Measurements from ENCODE around the gene NTNG2.

NTNG2 gene

DNA sequence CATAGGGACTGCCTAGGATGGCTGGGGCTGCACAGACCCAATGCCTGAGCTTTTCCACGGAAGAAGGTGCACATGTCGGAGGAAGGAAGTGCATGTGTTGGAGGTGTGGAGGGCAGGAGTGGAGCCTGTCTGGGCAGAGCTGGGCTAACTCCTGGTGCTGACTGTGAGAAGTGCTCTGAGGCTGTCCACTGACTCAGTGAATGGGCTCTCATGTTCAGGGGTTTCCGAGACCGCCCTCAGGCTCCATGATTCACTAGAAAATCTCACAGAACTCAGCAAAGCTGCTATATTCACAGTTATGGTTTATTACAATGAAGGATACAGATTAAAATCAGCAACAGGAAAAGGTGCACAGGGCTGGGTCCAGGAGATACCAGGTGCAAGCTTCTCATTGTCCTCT, 37.2 kb downstream of the NTNG2 start:
- in situ Hi-C loops (cut with HindIII; ENCODE audit: low sequenced_read_pairs): no loop called here

DNA sequence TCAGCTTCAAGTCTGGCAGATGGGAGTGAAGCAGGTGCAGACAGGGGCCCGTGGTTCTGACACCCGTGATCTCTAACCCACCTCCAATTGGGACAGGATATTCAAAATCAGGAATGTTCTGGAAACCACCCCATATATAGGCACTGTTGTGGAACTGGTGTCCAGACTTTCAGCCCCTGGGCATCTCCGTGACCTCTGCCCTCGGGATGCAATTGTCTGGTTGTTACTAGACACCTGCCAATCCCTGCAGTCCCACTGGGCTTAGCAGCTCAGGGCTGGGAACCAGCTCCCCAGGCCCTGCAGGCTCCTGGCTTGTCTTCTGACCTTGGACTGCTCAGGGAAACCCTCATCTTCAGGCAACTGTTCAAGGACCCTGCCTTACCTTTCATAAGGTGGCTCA, 38.8 kb downstream of the NTNG2 start:
- in situ Hi-C loops (cut with HindIII; ENCODE audit: low sequenced_read_pairs): no loop called here

GRCh38 chr9:132201139-132201538, 39.3 kb downstream of the NTNG2 start:
- in situ Hi-C loops (cut with HindIII; ENCODE audit: low sequenced_read_pairs): no loop called here

DNA sequence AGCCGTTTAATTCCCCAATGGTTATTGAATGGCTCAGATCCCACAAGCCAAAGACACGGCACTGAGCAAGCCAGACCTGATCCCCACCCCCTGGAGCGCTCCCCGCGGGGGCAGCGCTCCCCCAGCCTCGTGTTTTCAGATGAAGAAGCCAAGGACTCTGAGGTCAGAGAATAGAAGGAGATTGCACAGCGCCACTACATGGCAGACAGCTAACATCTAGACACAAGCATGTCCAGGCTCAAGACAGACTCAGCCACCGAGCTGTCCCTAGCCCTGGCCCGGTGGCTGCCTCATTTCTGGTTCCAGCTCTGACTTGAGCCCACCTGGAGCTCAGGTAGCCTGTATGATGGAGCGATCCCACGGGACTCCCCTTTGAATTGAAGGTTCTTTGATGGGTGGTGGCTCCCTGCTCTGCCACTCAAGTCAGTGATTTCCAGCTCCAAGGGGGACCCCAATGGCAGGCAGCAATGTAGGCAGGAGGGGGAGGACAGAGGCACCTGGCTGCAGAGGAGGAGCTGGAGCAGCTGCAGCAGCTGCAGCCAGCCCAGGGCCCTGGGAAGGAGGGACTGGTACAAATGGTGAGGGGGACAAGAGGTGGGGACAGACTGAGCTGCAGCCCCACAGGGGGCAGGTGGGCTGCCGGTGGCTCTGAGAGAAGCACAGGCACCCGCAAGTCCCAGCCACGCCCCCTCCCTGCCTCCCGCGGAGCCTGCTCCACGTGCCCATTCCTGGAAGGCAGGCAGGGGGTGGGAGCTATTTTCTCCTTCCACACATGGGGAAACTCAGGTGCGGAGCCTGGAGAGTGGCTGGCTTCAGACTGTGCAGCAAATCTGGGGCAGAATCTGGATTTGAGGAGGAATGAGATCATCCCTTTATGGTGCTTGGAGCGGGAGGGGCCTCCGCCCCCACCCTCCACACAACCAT, 40.2 kb downstream of the NTNG2 start:
- in situ Hi-C loops (cut with HindIII; ENCODE audit: low sequenced_read_pairs): no loop called here

- in situ Hi-C loops (cut with HindIII; ENCODE audit: low sequenced_read_pairs): no loop called here
These were observed 43.0 kb downstream of the NTNG2 start for GRCh38 chr9:132204883-132205282.

- in situ Hi-C loops (cut with HindIII; ENCODE audit: low sequenced_read_pairs): no loop called here
These were observed 45.4 kb downstream of the NTNG2 start for GRCh38 chr9:132207215-132207614.

DNA sequence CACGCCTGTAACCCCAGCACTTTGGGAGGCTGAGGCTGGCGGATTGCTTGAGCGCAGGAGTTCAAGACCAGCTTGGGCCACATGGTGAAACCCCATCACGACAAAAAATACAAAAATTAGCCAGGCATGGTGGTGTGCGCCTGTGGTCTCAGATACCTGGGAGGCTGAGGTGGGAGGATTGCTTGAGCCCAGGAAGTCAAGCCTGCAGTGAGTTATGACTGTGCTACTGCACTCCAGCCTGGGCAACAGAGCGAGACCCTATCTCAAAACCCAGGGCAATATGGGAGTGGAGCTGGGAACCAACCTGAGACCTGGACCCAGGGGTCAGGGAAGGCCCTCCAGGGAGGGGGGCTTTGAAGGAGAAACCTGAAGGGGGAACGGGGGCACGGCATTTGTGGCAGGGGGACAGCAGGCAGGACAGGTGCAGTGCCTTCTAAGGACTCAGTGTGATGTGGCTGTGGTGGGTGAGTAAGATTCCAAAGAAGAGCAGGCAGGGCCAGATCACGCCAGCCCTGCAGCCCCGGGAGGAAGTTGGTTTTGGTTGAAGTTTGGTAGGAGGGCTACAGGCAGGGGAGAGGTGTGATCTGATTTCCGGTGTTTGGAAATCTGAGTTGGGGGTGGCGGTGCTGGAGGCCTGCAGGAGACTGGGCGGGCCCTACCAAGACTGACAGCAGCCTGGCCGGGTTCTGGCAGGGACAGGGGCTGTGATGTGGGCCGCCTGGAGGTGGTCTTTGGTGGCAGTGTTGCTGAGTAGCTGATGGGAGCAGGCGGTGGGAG, 46.2 kb downstream of the NTNG2 start:
- in situ Hi-C loops (cut with HindIII; ENCODE audit: low sequenced_read_pairs): no loop called here

DNA sequence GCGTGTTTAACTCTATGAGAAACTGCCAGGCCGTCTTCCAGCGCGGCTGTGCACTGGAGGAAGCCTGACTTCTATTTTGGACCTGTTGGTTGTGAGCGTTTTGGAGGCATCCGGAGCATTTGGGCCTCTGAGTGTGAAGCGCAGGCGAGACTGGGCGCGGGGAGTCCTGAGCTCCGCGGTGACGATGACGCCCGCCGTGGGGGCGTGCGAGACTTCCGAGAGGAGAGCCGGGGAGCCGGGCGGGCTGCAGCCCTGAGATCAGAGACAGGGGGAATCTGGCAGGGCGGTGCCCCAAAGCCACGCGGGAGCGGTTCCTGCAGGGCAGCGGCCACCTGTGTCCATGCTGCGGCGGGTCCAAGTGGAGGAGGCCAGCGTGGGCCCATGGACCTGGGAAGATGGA, 47.4 kb downstream of the NTNG2 start:
- in situ Hi-C loops (cut with HindIII; ENCODE audit: low sequenced_read_pairs): no loop called here

DNA sequence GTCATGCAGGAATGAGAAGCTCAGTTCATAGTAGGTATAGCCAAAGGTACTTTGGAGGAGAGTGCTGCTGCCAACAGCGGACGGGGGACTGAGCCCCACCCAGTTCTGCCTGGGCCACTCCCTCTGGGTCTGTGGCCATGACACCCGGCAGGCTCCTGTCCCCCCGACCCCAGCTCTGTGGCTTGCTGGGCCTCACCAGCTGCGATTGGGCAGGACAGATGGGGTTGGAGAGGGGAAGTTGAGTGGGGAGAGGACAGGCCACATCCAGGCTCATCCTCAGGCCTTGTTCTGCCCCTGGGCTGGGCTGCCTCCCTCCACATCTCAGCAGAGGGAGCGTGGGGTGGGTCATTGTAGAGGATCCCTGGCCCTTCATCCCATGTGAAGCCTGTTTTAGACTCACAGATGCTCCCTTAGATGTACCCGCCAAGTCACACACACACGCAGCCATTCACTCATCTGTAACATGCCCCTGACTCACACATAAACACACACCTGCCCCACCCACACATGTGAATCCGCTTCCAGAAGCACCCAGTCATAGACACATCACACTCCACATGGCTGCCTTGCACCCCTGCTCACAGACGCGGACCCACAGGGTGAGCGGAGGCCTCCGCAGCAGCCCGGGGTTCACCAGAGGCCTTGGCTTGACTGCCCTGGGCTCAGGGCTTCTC, 48.8 kb downstream of the NTNG2 start:
- in situ Hi-C loops (cut with HindIII; ENCODE audit: low sequenced_read_pairs): no loop called here

GRCh38 chr9:132211570-132211969, 49.7 kb downstream of the NTNG2 start:
- in situ Hi-C loops (cut with HindIII; ENCODE audit: low sequenced_read_pairs): no loop called here

GRCh38 chr9:132214027-132214622, 52.3 kb downstream of the NTNG2 start:
- in situ Hi-C loops (cut with HindIII; ENCODE audit: low sequenced_read_pairs): no loop called here

DNA sequence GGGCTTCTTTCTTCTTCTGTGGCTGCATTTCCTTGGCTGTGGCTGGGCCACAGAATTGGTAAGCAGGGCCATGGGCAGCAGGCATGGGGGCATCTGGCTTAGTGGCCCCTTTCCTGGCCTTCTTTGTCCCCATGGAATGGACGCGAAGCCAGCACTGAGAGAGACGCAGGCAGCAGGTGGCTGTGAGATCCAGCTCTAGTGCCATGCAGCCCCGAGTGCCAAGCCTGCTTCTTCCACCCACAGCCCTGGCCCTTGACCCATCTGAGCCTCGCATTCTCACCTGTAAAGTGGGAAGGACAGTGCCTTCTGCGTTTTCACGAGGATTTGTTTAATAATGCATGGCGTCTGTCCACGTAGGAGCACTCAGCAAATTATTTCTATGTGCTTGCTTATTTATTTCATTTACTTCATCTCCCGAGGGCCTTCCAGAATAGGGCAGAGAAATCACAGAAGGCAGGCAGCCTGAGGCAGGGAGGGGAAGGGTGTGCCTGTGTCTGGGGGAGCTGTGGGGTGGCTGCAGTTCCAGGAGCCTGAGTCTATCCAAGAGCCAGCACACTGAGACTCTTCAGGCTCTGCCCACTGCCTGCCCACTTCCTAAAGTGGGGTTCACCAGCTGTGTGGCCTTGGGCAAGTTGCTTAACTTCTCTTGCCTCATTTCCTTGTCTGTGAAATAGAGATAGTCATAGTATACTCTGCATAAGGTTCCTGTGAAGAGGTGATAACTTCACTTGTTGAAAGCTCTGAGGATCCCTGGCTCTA, 55.2 kb downstream of the NTNG2 start:
- in situ Hi-C loops (cut with HindIII; ENCODE audit: low sequenced_read_pairs): no loop called here

DNA sequence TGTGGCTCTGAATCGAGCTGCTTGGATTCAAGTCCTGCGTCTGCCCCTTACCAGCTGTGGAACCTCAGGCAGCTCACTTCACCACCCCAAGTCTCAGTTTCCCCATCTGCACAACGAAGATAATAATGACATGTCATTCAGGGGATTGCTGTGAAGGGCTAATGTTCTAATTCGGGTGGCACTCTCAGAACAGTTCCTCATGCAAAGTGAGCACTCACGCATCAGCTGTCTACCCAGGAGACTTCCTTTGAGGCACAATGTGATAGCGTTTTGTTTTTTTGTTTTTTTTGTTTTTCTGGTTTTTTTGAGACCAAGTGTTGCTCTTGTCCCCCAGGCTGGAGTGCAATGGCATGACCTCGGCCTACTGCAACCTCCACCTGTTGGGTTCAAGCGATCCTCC, 56.4 kb downstream of the NTNG2 start:
- in situ Hi-C loops (cut with HindIII; ENCODE audit: low sequenced_read_pairs): no loop called here

DNA sequence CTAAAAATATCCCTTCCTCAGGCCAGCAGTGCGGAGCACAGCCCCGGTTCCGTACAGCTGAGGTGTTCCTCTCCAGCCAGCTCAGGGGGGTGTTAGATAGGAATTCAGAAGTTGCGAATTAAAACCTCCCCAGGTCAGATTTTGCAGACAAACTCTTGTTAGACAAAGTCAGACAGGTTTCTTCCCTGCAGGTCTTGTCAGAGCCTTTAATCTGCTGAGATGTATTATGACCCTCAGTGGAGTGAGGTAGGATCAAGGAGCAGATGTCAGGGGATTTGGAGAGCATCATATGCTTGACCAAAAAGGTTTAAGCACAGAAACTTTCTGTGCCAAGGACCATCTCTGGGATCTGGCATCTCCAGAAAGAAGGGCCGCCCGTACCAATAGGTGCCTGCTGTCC, 60.1 kb downstream of the NTNG2 start:
- in situ Hi-C loops (cut with HindIII; ENCODE audit: low sequenced_read_pairs): no loop called here

DNA sequence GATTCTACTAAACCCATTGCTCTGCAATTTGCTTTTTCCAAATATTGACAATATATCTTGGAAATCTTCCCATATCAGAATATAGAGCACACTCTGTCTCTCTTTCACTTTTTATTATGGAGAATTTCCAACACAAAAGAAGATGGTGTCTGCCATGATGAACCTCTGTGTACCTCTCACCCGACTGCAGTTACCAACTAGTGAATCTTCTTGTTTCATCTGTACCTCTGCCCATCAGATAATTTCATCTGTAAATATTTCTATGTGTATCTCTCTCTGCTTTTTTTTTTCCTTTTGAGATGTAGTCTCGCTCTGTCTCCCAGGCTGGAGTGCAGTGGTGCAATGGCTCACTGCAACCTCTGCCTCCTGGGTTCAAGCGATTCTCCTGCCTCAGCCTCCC, 62.8 kb downstream of the NTNG2 start:
- in situ Hi-C loops (cut with HindIII; ENCODE audit: low sequenced_read_pairs): no loop called here

GRCh38 chr9:132226571-132227430, 64.9 kb downstream of the NTNG2 start:
- in situ Hi-C loops (cut with HindIII; ENCODE audit: low sequenced_read_pairs): no loop called here

- in situ Hi-C loops (cut with HindIII; ENCODE audit: low sequenced_read_pairs): no loop called here
These were observed 66.2 kb downstream of the NTNG2 start for GRCh38 chr9:132228062-132228461.

GRCh38 chr9:132230605-132231004, 68.7 kb downstream of the NTNG2 start:
- in situ Hi-C loops (cut with HindIII; ENCODE audit: low sequenced_read_pairs): no loop called here

- in situ Hi-C loops (cut with HindIII; ENCODE audit: low sequenced_read_pairs): no loop called here
These were observed 69.3 kb downstream of the NTNG2 start for GRCh38 chr9:132231019-132231701.

Data from endothelial cell of hepatic sinusoid (primary cell).